ENCODE results near the gene ANKRD40CL. TPM values are rescaled to one million over a fixed set of nuclear protein-coding genes. Genes with fewer than 3 reads are reported as not detected.

Gene ANKRD40CL
- total RNA-seq, 1 donor, result not detected

DNA sequence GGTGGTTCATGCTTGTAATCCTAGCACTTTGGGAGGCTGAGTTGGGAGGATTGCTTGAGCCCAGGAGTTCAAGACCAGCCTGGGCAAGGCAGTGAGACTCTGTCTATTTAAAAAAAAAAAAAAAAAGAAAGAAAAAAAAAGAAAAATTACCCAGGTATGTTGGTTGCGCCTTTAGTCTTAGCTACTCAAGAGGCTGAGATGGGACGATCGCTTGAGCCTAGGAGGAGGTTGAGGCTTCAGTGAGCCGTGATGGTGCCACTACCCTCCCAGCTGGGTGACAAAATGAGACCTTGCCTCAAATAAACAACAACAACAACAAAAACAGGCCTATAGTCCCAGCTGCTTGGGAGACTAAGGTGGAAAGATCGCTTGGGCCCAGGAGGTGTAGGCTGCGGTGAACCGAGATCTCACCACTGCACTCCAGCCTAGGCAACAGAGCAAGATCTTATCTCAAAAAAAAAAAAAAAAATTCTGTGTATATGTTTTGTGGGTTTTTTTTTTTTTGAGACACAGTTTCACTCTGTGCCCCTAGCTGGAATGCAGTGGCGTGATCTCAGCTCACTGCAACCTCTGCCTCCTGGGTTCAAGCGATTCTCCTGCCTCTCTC lies 12.5 kb upstream of the ANKRD40CL start:
- H3K4me3 ChIP-seq (ENCODE audit: low read depth, low read length), result no peak overlapping the region
- DNase-seq (ENCODE audit: low read depth), result no peak
- TF ChIP-seq, protein P1, sequence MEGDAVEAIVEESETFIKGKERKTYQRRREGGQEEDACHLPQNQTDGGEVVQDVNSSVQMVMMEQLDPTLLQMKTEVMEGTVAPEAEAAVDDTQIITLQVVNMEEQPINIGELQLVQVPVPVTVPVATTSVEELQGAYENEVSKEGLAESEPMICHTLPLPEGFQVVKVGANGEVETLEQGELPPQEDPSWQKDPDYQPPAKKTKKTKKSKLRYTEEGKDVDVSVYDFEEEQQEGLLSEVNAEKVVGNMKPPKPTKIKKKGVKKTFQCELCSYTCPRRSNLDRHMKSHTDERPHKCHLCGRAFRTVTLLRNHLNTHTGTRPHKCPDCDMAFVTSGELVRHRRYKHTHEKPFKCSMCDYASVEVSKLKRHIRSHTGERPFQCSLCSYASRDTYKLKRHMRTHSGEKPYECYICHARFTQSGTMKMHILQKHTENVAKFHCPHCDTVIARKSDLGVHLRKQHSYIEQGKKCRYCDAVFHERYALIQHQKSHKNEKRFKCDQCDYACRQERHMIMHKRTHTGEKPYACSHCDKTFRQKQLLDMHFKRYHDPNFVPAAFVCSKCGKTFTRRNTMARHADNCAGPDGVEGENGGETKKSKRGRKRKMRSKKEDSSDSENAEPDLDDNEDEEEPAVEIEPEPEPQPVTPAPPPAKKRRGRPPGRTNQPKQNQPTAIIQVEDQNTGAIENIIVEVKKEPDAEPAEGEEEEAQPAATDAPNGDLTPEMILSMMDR (IDR thresholded peaks at IDR 0.05; ENCODE audit: insufficient read depth, low read length), result no peak

DNA sequence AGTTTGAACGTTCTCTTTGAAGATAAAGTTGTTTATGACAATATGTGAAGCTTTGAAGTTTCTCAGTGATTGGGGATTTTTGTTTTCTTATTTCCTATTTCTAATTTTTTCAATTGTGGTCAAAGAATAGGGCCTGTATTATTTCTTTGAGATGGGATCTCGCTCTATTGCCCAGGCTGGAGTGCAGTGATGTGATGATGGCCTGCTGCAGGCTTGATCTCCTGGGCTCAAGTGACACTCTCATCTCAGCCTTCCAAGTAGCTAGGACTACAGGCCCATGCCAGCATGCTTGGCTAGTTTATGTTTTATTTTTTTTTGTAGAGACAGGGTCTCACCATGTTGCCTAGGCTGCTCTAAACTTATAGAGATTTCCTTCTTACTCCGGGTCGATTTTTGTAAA lies 11.7 kb upstream of the ANKRD40CL start:
- DNase-seq (ENCODE audit: low read depth), result no peak
- H3K4me3 ChIP-seq (ENCODE audit: low read depth, low read length), result no peak overlapping the region
- TF ChIP-seq, protein P1 (IDR thresholded peaks at IDR 0.05; ENCODE audit: insufficient read depth, low read length), result no peak

DNA sequence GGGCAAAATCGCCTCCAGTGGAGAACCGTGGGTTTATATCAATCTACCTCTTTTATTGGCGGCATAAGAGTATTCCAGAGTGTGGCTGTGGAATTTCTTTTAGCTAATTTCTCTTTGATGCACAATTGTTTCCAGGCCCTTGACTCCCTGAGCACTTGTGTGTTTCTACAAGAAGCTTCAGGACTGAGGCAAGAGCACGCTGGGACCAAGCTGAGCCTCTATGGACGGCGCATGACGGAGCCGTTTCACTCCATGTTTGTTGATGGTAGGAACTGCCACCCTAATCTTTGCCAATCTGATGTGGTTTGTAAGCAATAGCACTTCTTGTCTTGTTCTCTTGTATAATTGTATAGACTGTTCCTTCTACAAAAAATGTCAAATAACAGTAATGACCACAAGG lies 11.2 kb upstream of the ANKRD40CL start:
- no peak for DNase-seq (ENCODE audit: low read depth)
- TF ChIP-seq, protein P1 (IDR thresholded peaks at IDR 0.05; ENCODE audit: insufficient read depth, low read length), result no peak
- no peak overlapping the region for H3K4me3 ChIP-seq (ENCODE audit: low read depth, low read length)

DNA sequence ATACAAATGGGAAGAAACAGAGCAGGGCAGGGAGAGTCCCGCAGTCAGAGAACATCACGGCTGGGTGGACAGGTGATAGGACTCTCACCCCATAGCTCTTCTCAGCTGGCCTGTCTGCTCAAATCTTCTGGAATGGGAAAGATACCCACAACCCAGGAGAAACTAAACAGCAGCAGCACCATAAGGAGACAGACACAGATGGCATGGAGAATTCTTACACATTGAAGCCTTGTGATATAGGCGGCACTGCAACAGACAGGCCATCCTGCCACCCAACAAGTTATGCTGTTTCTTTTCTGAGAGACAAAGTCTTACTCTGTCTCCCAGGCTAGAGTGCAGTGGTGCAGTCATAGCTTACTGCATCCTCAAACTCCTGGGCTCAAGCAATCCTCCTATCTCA lies 8.6 kb upstream of the ANKRD40CL start:
- TF ChIP-seq, protein P1 (IDR thresholded peaks at IDR 0.05; ENCODE audit: insufficient read depth, low read length), result no peak
- H3K4me3 ChIP-seq (ENCODE audit: low read depth, low read length), result no peak overlapping the region
- DNase-seq (ENCODE audit: low read depth), result no peak

DNA sequence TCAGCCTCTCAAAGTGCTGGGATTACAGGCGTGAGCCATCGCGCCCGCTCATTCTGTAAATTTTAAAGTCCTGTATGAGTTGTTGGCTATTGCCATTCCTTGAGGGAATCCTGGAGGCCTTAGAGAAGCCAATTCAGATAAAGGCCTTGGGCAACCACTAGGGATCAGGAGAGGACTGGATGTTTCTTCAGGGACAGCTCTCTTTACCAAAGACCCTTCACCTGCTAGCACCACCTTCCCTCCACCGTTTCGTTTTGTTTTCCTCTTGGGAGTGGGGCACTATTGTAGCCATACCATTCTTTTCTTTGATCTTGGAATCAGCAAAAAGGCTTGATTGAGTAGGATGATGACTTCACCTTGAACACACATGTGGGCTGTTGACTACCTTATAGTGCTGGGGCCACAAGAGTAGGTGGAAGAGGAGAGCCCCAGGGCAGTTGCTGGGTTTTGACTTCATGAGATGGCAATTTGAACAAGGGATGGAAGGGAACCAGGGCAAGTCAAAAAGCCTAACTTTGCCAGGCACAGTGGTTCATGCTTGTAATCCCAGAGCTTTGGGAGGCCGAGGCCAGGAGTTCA lies 7.0 kb upstream of the ANKRD40CL start:
- TF ChIP-seq, protein P1 (IDR thresholded peaks at IDR 0.05; ENCODE audit: insufficient read depth, low read length), result no peak
- no peak for DNase-seq (ENCODE audit: low read depth)
- H3K4me3 ChIP-seq (ENCODE audit: low read depth, low read length), result no peak overlapping the region

DNA sequence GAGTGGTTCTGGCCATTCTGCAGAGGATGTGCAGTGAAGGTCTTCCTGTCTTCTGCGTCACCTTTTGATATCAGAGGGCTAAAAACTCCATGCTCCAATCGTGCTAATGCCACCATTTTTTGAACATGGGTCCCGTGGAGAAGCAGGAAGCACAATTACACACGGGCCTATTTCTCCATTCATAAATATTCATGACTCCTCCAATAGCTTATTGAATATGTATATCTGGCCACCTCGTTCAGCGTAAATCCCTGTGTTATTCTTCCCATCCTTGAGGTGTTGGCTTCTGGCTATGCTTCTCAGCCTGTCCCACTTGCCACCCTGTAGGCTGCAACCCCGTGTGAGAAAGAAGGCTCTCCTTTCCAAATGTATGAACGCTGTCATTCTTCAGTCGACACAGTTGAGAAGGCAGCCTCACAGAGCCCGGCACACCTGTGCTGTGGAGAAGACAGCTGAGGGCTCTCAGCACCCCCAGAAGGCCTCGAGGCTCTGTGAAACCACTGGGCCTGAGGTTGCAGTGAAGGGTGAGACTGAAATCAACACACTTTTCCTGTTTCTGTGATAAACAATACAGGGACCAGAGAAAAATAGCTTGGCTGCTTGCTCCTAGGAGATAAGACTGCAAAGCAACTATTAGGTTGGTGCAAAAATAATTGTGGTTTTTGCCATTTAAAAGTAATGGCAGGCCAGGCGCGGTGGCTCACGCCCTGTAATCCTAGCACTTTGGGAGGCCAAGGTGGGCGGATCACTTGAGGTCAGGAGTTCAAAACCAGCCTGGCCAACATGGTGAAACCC lies 4.9 kb upstream of the ANKRD40CL start:
- TF ChIP-seq, protein P1 (IDR thresholded peaks at IDR 0.05; ENCODE audit: insufficient read depth, low read length), result no peak
- no peak overlapping the region for H3K4me3 ChIP-seq (ENCODE audit: low read depth, low read length)
- DNase-seq (ENCODE audit: low read depth), result no peak

All from fibroblast of the aortic adventitia (primary cell).